Caco-2 (cell line): ENCODE measurements around the gene PLPP3. TPM values are rescaled to one million over a fixed set of nuclear protein-coding genes. Genes with fewer than 3 reads are reported as not detected.

ENCODE experiments used
- BruUV-seq: library from RNA; stranded (reverse); fragments of 400-500 nt; replicated peaks from 2 replicates; lab custom pipeline; 2021; lab: Mats Ljungman, UMichigan
- CTCF ChIA-PET: fragments of 300-600 bp; sonication (Branson Sonifier 250); formaldehyde crosslinking; loops from one replicate; lab custom pipeline; 2022; ENCODE audit warnings: antibody characterized with exemption; lab: Charles Lee
- POLR2A ChIA-PET: fragments of 300-600 bp; sonication (Branson Sonifier 250); formaldehyde crosslinking; loops from one replicate; lab custom pipeline; 2022; ENCODE audit warnings: antibody characterized with exemption; lab: Charles Lee
- DNase-seq, 2 experiments: peaks; one replicate each; pipeline versions ENCODE4 v3.0.0 to v3.0.0-alpha.2; 2020 to 2022
- H3K27me3 ChIP-seq: replicated peaks from 2 replicates; pipeline ENCODE4 v1.6.0; 2011; ENCODE audit warnings: low read length; ENCODE audit not compliant: control insufficient read depth, insufficient read depth
- H3K36me3 ChIP-seq: 2 replicates; pipeline ENCODE4 v1.5.1; 2011; ENCODE audit warnings: low read length; ENCODE audit not compliant: control insufficient read depth, insufficient read depth
- H3K4me1 ChIP-seq: fragments of 250-450 bp; sonication (Bioruptor Pico); 2 replicates; pipeline ENCODE4 v1.5.1; 2020; ENCODE audit warnings: mild to moderate bottlenecking
- H3K4me3 ChIP-seq: 2 replicates; pipeline ENCODE4 v1.5.1; 2011; ENCODE audit warnings: low read depth, mild to moderate bottlenecking, control low read depth, low read length
- H3K9me3 ChIP-seq: fragments of 250-450 bp; sonication (Bioruptor Pico); 2 replicates; pipeline ENCODE4 v1.5.1; 2020; ENCODE audit warnings: mild to moderate bottlenecking, moderate library complexity
- H3K27ac Mint-ChIP-seq: one replicate; pipeline ENCODE4 v1.8.0; 2022; ENCODE audit warnings: mixed read lengths; ENCODE audit not compliant: unreplicated experiment
- H3K27me3 Mint-ChIP-seq: one replicate; pipeline ENCODE4 v1.8.0; 2022; ENCODE audit warnings: mixed read lengths; ENCODE audit not compliant: insufficient read depth, unreplicated experiment
- H3K36me3 Mint-ChIP-seq: one replicate; pipeline ENCODE4 v1.8.0; 2022; ENCODE audit warnings: mild to moderate bottlenecking, mixed read lengths; ENCODE audit not compliant: insufficient read depth, unreplicated experiment
- H3K4me1 Mint-ChIP-seq: one replicate; pipeline ENCODE4 v1.8.0; 2022; ENCODE audit warnings: low read depth, mixed read lengths; ENCODE audit not compliant: unreplicated experiment
- H3K4me3 Mint-ChIP-seq: one replicate; pipeline ENCODE4 v1.8.0; 2022; ENCODE audit warnings: mild to moderate bottlenecking, moderate library complexity, mixed read lengths; ENCODE audit not compliant: unreplicated experiment
- H3K9me3 Mint-ChIP-seq: one replicate; pipeline ENCODE4 v1.8.0; 2022; ENCODE audit warnings: mixed read lengths; ENCODE audit not compliant: unreplicated experiment
- CTCF ChIP-seq, 2 experiments: fragments of 200-600 bp in 1 of 2; IDR thresholded peaks; 1 replicate in 1 of 2; 2 replicates in 1 of 2; pipeline versions ENCODE4 v1.5.1 to v1.8.0; 2011 to 2022; ENCODE audit warnings: antibody characterized with exemption in 1 of 2, control low read depth in 1 of 2, inconsistent platforms in 1 of 2, low read depth in 1 of 2, low read length in 1 of 2, mild to moderate bottlenecking in 1 of 2, moderate library complexity in 1 of 2; ENCODE audit not compliant: insufficient read depth in 1 of 2, severe bottlenecking in 1 of 2, unreplicated experiment in 1 of 2
- intact Hi-C: fragments of 100-400 bp; cut with micrococcal nuclease; formaldehyde crosslinking; loops from one replicate; pipeline ENCODE4 v1.10.0; 2022; ENCODE audit not compliant: unreplicated experiment
- total RNA-seq: library from RNA; stranded (reverse); gene quantifications from 2 replicates; pipeline ENCODE4 v1.2.3, GENCODE V29; 2022

The PLPP3 gene
- total RNA-seq, 1 experiment from 2014 or later = 41.0 TPM

GRCh38 chr1:56482486-56482885 is 96.9 kb downstream of the PLPP3 start:
- Mint-ChIP-seq H3K4me1 (peaks cover 11% of the 10 kb centered on the region), H3K27me3 (no peaks in the 10 kb centered on the region), H3K36me3 (peaks cover 6% of the 10 kb centered on the region), H3K4me3 (no peak overlapping the region), H3K27ac (no peak overlapping the region), H3K9me3 (no peaks in the 10 kb centered on the region)
- no peak for DNase-seq
- no peaks in the 10 kb centered on the region for H3K9me3 ChIP-seq
- POLR2A ChIA-PET = no interaction called here
- H3K4me1 ChIP-seq = peaks cover 17% of the 10 kb centered on the region
- intact Hi-C loops = no loop called here
- no peak overlapping the region for H3K4me3 ChIP-seq
- no peak for TF ChIP-seq CTCF (IDR thresholded peaks at IDR 0.05; ENCODE audit: insufficient read depth in 1 of 2, low read depth in 1 of 2, low read length in 1 of 2, severe bottlenecking in 1 of 2, unreplicated experiment in 1 of 2)
- no TSS peak for BruUV-seq
- CTCF ChIA-PET = no interaction called here
- no peaks in the 10 kb centered on the region for H3K27me3 ChIP-seq
- no peaks in the 10 kb centered on the region for H3K36me3 ChIP-seq

GRCh38 chr1:56481140-56481694 is 98.1 kb downstream of the PLPP3 start:
- BruUV-seq = no TSS peak
- Mint-ChIP-seq H3K36me3 (peaks cover 6% of the 10 kb centered on the region), H3K4me3 (no peak overlapping the region), H3K27ac (no peak overlapping the region), H3K9me3 (no peaks in the 10 kb centered on the region), H3K4me1 (peaks cover 18% of the 10 kb centered on the region), H3K27me3 (no peaks in the 10 kb centered on the region)
- Histone ChIP-seq H3K4me3 (no peak overlapping the region), H3K27me3 (no peaks in the 10 kb centered on the region), H3K36me3 (no peaks in the 10 kb centered on the region), H3K4me1 (peaks cover 28% of the 10 kb centered on the region), H3K9me3 (no peaks in the 10 kb centered on the region)
- DNase-seq = no peak
- ChIA-PET POLR2A (no interaction called here), CTCF (no interaction called here)
- intact Hi-C loops = no loop called here
- TF ChIP-seq CTCF (IDR thresholded peaks at IDR 0.05; ENCODE audit: insufficient read depth in 1 of 2, low read depth in 1 of 2, low read length in 1 of 2, severe bottlenecking in 1 of 2, unreplicated experiment in 1 of 2) = no peak

GRCh38 chr1:56478734-56479133 is 100.6 kb downstream of the PLPP3 start:
- Mint-ChIP-seq H3K4me3 (peak overlapping the region; percentile 78), H3K9me3 (no peaks in the 10 kb centered on the region), H3K4me1 (peaks cover 18% of the 10 kb centered on the region), H3K27ac (peak overlapping the region; percentile 45), H3K27me3 (no peaks in the 10 kb centered on the region), H3K36me3 (peaks cover 6% of the 10 kb centered on the region)
- intact Hi-C loops = loop anchor here (5.0 kb wide), 1 partner anchor 41 kb away; no protein-coding TSS in a partner anchor
- no peak for TF ChIP-seq CTCF (IDR thresholded peaks at IDR 0.05; ENCODE audit: insufficient read depth in 1 of 2, low read depth in 1 of 2, low read length in 1 of 2, severe bottlenecking in 1 of 2, unreplicated experiment in 1 of 2)
- no TSS peak for BruUV-seq
- DNase-seq = no peak
- peaks cover 30% of the 10 kb centered on the region for H3K4me1 ChIP-seq
- H3K36me3 ChIP-seq = no peaks in the 10 kb centered on the region
- H3K9me3 ChIP-seq = no peaks in the 10 kb centered on the region
- POLR2A ChIA-PET = no interaction called here
- no peak overlapping the region for H3K4me3 ChIP-seq
- CTCF ChIA-PET = interaction anchor here (0.7 kb wide), 1 partner anchor 15 kb away, joined by 3 read pairs; no protein-coding TSS in a partner anchor
- H3K27me3 ChIP-seq = no peaks in the 10 kb centered on the region
